ENCODE measurements around the gene CELF2. TPM values are rescaled to one million over a fixed set of nuclear protein-coding genes. Genes with fewer than 3 reads are reported as not detected.

Gene CELF2
- total RNA-seq, 1 experiment from 2014 or later = 28.7 TPM

- TF ChIP-seq, protein P1, sequence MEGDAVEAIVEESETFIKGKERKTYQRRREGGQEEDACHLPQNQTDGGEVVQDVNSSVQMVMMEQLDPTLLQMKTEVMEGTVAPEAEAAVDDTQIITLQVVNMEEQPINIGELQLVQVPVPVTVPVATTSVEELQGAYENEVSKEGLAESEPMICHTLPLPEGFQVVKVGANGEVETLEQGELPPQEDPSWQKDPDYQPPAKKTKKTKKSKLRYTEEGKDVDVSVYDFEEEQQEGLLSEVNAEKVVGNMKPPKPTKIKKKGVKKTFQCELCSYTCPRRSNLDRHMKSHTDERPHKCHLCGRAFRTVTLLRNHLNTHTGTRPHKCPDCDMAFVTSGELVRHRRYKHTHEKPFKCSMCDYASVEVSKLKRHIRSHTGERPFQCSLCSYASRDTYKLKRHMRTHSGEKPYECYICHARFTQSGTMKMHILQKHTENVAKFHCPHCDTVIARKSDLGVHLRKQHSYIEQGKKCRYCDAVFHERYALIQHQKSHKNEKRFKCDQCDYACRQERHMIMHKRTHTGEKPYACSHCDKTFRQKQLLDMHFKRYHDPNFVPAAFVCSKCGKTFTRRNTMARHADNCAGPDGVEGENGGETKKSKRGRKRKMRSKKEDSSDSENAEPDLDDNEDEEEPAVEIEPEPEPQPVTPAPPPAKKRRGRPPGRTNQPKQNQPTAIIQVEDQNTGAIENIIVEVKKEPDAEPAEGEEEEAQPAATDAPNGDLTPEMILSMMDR (conservative IDR thresholded peaks at IDR 0.05) = no peak
- Histone ChIP-seq H2BK15ac (ENCODE audit: low read depth, low read length) (no peak overlapping the region), H3K4ac (ENCODE audit: low read depth, low read length) (no peak overlapping the region), H4K8ac (replicated peaks; ENCODE audit: insufficient read length, low read depth, low read length) (no peak overlapping the region), H3K27ac (ENCODE audit: insufficient read length, low read depth, low read length) (no peak overlapping the region), H4K91ac (ENCODE audit: insufficient read length, low read depth, low read length) (no peak overlapping the region), H3K14ac (ENCODE audit: insufficient read depth, low read length) (no peak overlapping the region), H2BK5ac (ENCODE audit: insufficient read length, low read length) (no peak overlapping the region), H3K18ac (ENCODE audit: insufficient read length, low read depth, low read length) (no peak overlapping the region), H3K79me2 (ENCODE audit: insufficient read depth, low read length) (no peaks in the 10 kb centered on the region), H4K20me1 (ENCODE audit: control insufficient read depth, insufficient read depth, insufficient read length) (no peaks in the 10 kb centered on the region), H3K56ac (ENCODE audit: insufficient read length, low read depth, low read length) (no peak overlapping the region), H2BK120ac (ENCODE audit: low read depth, low read length, poor library complexity, severe bottlenecking) (no peak overlapping the region), H3K27me3 (ENCODE audit: insufficient read depth, low read length) (no peaks in the 10 kb centered on the region), H3K4me1 (ENCODE audit: insufficient read depth, low read length) (peaks cover 4% of the 10 kb centered on the region; the same call in 1 of the 2 replicates), H2BK20ac (ENCODE audit: low read depth, low read length, poor library complexity, severe bottlenecking) (no peak overlapping the region), H4K5ac (ENCODE audit: insufficient read length, low read depth, low read length) (no peak overlapping the region), H2BK12ac (ENCODE audit: insufficient read length, low read depth, low read length) (no peak overlapping the region), H3K23ac (ENCODE audit: insufficient read length, low read depth, low read length) (no peak overlapping the region), H3K4me2 (ENCODE audit: insufficient read depth, insufficient read length, low read length) (no peak overlapping the region), H3K9ac (ENCODE audit: extremely low read depth, insufficient read length, low read length) (no peak overlapping the region), H3K23me2 (ENCODE audit: insufficient read length, low read depth, low read length, poor library complexity, severe bottlenecking) (no peaks in the 10 kb centered on the region), H2AFZ (ENCODE audit: low read length) (no peak overlapping the region), H3K79me1 (ENCODE audit: insufficient read depth, low read depth, low read length, poor library complexity, severe bottlenecking) (no peaks in the 10 kb centered on the region), H3T11ph (ENCODE audit: low read length) (no peak overlapping the region), H3K9me3 (ENCODE audit: control insufficient read depth, low read depth, low read length) (no peaks in the 10 kb centered on the region), H2AK5ac (ENCODE audit: insufficient read length, low read length) (no peak overlapping the region)
- Mint-ChIP-seq H3K4me1 (peaks cover 50 to 56% of the 10 kb centered on the region in 2 experiments), H3K27me3 (ENCODE audit: low read depth) (no peaks in the 10 kb centered on the region), H3K36me3 (ENCODE audit: insufficient read depth in 1 of 3, low read depth in 3 of 3) (no peaks in the 10 kb centered on the region), H3K9me3 (no peaks in the 10 kb centered on the region), H3K4me3 (no peak overlapping the region), H3K27ac (no peak overlapping the region)
- DNase-seq = no peak
- WGBS (ENCODE audit: extremely low coverage, insufficient read length, low lambda C conversion rate) = no CpG with 5 or more reads among the region's 13 CpGs
Observed at GRCh38 chr10:11210211-11210922, 192.7 kb downstream of the CELF2 start.
